ENCODE results near the gene PRKRA. TPM values are rescaled to one million over a fixed set of nuclear protein-coding genes. Genes with fewer than 3 reads are reported as not detected.
"Not testable (repeated sequence)": the region's sequence is repeated elsewhere in the genome, so short reads cannot be mapped to it uniquely, and the experiment has no call there.

The PRKRA gene
- total RNA-seq, 6 experiments from 2014 or later, result 11.2 to 20.5 (median 14.4) TPM

GRCh38 chr2:178425255-178425827 lies 25.6 kb downstream of the PRKRA start:
- no peaks in the 10 kb centered on the region for H3K27me3 ChIP-seq
- H3K4me1 ChIP-seq, result peaks cover 0 to 4% (median 0%) of the 10 kb centered on the region in 4 donors
- H3K4me3 ChIP-seq, result no peak overlapping the region
- ATAC-seq (no peak), DNase-seq (no peak)
- peaks cover 0 to under 1% (median 0%) of the 10 kb centered on the region in 4 donors for H3K36me3 ChIP-seq
- no peak overlapping the region for H3K27ac ChIP-seq
- intact Hi-C loops (cut with DNase I), result no loop called here
- H3K9me3 ChIP-seq, result no peaks in the 10 kb centered on the region
- WGBS (ENCODE audit: insufficient coverage, low coverage, low lambda C conversion rate, missing lambda C conversion rate), result 91% methylated on average over 4 of the region's 4 CpGs
- no peak for TF ChIP-seq POLR2A (IDR thresholded peaks at IDR 0.05)
- no peak for TF ChIP-seq CTCF (IDR thresholded peaks at IDR 0.05)

GRCh38 chr2:178423746-178424145 lies 27.2 kb downstream of the PRKRA start:
- ATAC-seq; H3K4me3 ChIP-seq; H3K27me3 ChIP-seq; H3K9me3 ChIP-seq; DNase-seq; intact Hi-C loops (cut with DNase I); H3K27ac ChIP-seq; H3K4me1 ChIP-seq; H3K36me3 ChIP-seq: not testable (repeated sequence)
- WGBS (ENCODE audit: insufficient coverage, low coverage, low lambda C conversion rate, missing lambda C conversion rate), result 88% methylated on average over 4 of the region's 5 CpGs

GRCh38 chr2:178422097-178422496 lies 28.9 kb downstream of the PRKRA start:
- Histone ChIP-seq H3K36me3 (no peaks in the 10 kb centered on the region), H3K9me3 (no peaks in the 10 kb centered on the region), H3K4me1 (no peaks in the 10 kb centered on the region), H3K4me3 (no peak overlapping the region), H3K27me3 (no peaks in the 10 kb centered on the region), H3K27ac (no peak overlapping the region)
- intact Hi-C loops (cut with DNase I), result no loop called here
- ATAC-seq, result no peak
- no peak for TF ChIP-seq POLR2A (IDR thresholded peaks at IDR 0.05)
- TF ChIP-seq CTCF (IDR thresholded peaks at IDR 0.05), result no peak
- DNase-seq, result no peak
- 0% methylated on average over 1 of the region's 3 CpGs for WGBS (ENCODE audit: insufficient coverage, low coverage, low lambda C conversion rate, missing lambda C conversion rate)

- no peak for DNase-seq
- no peak for TF ChIP-seq CTCF (IDR thresholded peaks at IDR 0.05)
- no peak for TF ChIP-seq POLR2A (IDR thresholded peaks at IDR 0.05)
- no peak for ATAC-seq
- intact Hi-C loops (cut with DNase I), result no loop called here
- no peaks in the 10 kb centered on the region for H3K9me3 ChIP-seq
- H3K36me3 ChIP-seq, result no peaks in the 10 kb centered on the region
- no peak overlapping the region for H3K4me3 ChIP-seq
- no peak overlapping the region for H3K27ac ChIP-seq
- H3K27me3 ChIP-seq, result no peaks in the 10 kb centered on the region
- no peaks in the 10 kb centered on the region for H3K4me1 ChIP-seq
- 44% methylated on average over 1 of the region's 1 CpG for WGBS (ENCODE audit: insufficient coverage, low coverage, low lambda C conversion rate, missing lambda C conversion rate)
Observed at GRCh38 chr2:178420463-178420999, 30.4 kb downstream of the PRKRA start.

- DNase-seq (no peak), ATAC-seq (no peak)
- H3K4me1 ChIP-seq, result no peaks in the 10 kb centered on the region
- H3K9me3 ChIP-seq, result no peaks in the 10 kb centered on the region
- peak; percentile 27 to 33 (median 28) for TF ChIP-seq CTCF (IDR thresholded peaks at IDR 0.05)
- no peak for TF ChIP-seq POLR2A (IDR thresholded peaks at IDR 0.05)
- 32% methylated on average over 1 of the region's 1 CpG for WGBS (ENCODE audit: insufficient coverage, low coverage, low lambda C conversion rate, missing lambda C conversion rate)
- H3K27me3 ChIP-seq, result no peaks in the 10 kb centered on the region
- intact Hi-C loops (cut with DNase I), result no loop called here
- no peak overlapping the region for H3K27ac ChIP-seq
- H3K4me3 ChIP-seq, result no peak overlapping the region
- H3K36me3 ChIP-seq, result no peaks in the 10 kb centered on the region
Observed at GRCh38 chr2:178419123-178419522, 31.9 kb downstream of the PRKRA start.
